Sigmoid colon (tissue), 4 donors: ENCODE results near the gene URB2.

Experiments used
- CTCF ChIP-seq, 4 experiments: fragments of 450-650 bp in 3 of 4; fragments of 200-600 bp in 1 of 4; IDR thresholded peaks; one replicate each; pipeline ENCODE4 v1.5.1; 2016 to 2019; ENCODE audit warnings: antibody characterized with exemption in 4 of 4, mild to moderate bottlenecking in 3 of 4, moderate library complexity in 2 of 4
- POLR2AphosphoS5 ChIP-seq, 4 donors: sonication (generic); formaldehyde crosslinking; IDR thresholded peaks; one replicate each; pipeline ENCODE4 v1.6.1; 2017; ENCODE audit warnings: antibody characterized with exemption in 4 of 4

GRCh38 chr1:229671310-229671709 lies 45.3 kb downstream of the URB2 start:
- TF ChIP-seq POLR2AphosphoS5 (IDR thresholded peaks at IDR 0.05) (no peak), CTCF (IDR thresholded peaks at IDR 0.05) (no peak)
